HPDE6-E6E7 (cell line): ENCODE data around the gene CFAP298.
A peak's percentile ranks its signal among the peaks of the same experiment; 100 is the strongest.

Experiments used
- DNase-seq: peaks from one replicate; pipeline ENCODE4 v3.0.0; 2011; ENCODE audit warnings: missing footprints; ENCODE audit errors: extremely low spot score

Gene CFAP298

DNA sequence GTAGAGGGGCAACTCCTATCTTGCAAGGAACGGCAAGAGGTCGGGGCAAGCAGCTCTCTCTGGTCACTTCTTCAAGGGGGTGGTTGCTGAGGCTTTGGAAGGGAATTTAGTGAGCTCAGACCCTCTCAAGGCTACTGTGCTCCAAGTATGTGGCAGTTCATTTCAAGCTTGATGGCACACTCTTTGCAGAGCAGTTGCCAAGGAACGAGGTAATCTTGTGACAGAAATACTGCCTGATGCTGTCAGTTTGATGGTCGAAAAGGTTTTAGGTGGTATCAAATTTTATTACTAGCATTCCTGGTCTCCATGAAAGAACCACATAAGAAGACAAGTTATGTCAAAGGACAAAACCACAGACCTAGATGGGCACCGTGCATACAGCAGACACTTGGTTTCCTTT, 13.1 kb downstream of the CFAP298 start:
- no peak for DNase-seq

DNA sequence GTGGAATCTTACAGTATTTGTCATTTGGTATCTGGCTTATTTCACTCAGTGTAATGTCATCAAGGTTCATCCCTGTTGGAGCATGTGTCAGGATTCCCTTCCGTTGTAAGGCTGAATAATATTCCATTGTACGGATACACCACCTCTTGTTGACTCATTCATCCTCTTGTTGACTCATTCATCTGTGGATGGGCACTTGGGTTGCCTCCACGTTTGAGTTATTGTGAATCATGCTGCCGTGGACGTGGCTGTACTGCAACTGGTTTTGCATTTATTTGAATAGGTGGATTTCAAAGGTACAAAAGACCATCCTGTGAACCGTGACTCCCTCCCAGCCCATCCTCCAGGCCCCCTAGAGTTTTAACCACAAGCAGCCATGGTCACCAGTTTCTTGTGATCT, 15.0 kb downstream of the CFAP298 start:
- DNase-seq, result no peak

DNA sequence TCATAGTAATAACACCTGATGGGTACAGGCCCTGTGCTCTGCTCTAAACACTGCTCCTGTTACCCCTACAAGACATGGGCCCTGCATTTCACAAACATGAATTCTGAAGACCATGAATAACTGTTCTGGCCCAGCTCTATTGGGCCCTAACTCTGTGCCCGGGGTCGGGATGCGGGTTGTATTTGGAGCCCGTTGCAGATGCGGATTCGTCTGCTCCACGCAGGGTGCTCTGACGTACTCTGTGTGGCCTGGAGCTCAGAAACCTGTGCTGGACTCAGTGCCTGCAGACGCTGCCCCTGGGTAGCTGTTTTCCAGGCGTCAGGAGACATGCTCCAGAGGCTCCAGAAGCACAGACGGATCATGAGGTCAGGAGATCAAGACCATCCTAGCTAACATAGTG, 16.7 kb downstream of the CFAP298 start:
- DNase-seq, result no peak

DNA sequence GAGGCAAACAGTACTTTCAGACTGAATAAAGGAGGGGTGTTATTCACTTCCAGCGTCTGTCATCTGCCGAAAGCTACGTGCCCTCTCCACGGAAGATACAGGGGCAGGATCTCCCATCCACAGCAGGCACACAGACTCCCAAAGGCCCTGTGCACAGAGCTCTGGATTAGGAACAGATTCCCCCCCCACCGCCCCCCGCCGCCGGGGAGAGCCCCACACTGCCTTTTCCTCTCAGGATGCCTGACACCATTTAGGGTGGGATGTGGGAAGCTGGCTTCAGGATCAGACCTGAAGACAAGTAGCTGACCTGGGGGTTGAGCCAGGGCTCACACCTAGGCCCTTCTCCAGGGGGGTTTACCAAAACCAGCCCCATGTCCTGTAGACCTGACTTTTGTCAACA, 18.5 kb downstream of the CFAP298 start:
- no peak for DNase-seq

DNA sequence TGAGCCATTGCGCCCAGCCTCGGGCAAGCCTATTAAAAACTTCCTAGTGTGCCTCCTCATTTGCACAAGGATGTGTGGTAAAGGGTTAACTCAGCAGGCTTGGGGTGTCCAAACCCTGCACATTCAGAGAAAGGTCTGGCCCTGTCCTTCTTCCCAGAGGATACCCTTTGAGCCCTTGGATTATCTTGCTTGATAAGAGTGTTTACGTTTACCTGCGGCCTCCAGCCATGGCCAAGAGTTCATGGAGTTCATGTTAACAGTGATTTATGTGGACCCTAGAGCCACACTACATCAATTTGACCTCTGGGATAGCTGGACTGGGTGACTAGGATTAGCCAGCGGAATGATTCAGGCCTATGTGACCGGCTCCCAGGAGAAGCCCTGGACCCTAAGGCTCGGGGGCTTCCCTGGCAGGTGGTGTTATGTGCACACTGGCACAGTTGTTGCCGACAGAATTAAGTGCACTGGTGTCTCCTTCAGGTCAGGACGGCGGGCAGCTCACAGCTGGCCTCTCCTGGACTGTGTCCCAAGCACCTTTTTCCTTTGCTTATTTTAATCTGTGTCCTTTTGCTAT, 19.2 kb downstream of the CFAP298 start:
- no peak for DNase-seq

DNA sequence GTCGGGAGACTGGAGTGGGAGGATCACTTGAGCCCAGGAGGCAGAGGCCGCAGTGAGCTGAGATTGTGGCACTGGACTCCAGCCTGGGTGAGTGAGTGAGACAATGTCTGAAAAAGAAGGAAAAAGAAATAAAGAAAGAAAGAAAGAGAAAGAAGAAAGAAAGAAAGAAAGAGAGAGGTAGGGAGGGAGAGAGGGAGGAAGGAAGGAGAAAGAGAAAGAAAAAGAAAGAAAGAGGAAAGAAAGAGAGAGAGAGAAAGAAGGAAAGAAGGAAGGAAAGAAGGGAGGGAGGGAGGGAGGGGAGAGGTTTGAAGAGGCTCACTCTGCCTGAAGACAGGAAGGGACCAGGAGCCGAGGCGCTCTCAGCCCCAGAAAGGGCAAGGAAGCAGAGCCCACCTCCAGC, 22.0 kb downstream of the CFAP298 start:
- DNase-seq, result no peak

DNA sequence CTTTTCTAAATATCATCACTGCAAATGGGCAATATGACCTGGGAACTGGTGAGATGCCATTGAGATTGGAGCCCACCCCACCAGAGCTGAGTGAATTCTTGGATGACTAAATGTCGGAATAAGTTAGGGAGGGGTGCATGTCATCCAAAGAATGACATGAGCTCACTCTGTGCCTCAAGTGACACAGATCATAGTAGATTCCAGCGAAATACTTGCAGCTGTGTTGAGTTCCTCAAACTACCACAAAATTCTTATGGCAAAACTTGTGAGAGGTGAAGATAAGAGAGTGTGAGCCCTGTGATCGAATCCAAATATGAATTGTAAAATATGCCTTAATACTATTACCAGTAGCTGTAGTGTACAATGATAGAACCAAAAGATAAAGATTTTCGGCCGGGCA, 24.5 kb downstream of the CFAP298 start:
- no peak for DNase-seq

DNA sequence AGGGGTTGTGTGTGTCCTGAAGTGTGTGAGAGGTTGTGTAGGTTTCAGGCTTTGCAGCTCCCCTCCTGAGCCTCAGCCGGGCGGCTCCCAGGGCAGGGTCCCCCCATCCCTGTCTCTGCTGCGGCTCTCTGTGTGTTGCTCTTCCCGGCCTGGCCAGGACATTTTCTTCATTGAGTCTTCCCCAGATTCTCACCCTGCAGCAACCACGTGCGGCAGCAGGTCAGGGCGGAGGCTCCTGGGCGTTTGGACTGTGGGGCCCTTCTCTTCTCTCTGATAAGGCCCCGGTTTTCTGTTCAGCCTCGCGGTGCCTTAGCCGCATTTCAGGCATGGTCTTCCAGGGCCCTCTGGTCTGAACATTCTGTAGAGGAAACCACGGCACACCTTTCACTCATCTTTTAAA, 25.1 kb downstream of the CFAP298 start:
- DNase-seq, result no peak

DNA sequence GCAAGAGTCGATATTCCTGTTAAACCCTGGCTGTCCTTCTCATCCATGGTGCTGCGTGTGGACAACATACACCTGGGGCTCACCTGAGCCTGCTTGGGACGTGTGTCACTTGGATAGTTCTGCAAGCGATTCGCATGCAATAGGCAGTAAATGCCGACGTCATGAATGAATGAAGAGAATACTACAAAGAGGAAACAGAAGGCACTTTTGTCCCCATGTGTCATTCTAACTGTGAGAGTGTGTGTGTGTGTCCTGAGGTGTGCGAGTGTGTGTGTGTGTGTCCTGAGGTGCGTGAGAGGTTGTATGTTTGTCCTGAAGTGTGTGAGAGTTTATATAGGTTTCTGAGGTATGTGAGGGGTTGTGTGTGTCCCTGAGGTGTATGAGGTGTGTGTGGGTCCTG, 26.2 kb downstream of the CFAP298 start:
- DNase-seq, result no peak

DNA sequence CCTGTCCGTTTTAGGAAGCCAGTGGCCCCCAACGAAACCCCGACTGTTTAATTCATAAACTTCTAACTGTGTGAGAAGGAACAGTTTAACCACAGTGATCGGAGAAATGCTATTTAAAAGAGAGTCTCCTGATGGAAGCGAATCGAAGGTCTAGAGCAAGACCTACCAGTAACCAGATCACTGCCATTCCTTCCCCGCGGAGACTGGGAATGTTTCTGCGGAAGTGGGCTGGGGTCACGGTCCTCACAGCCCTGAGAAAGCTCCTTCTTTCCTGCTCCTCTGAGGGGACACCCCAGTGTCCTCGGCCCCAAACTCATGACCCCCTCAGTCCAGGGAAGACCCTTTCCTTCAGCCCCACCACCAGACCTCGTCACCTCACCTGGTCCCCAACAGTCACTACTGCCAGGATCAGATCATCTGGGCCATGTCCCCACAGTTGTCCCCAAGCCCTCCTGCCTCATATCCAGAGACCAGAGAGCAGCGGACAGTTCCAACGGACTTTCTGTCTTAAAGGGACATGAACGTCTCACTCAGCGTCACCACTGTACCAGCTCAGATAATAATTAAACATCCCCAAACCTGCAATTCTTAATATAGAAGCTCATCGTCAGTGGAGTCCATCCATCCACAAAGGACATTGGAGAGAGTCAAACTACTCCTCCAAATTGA, 27.0 kb downstream of the CFAP298 start, which contains the start of gene TCP10L:
TSS of gene TCP10L (minus strand) at position 482 of the 669 bp plus-strand sequence. CDS start 1,219 bp downstream, outside the sequence.
- no peak for DNase-seq

DNA sequence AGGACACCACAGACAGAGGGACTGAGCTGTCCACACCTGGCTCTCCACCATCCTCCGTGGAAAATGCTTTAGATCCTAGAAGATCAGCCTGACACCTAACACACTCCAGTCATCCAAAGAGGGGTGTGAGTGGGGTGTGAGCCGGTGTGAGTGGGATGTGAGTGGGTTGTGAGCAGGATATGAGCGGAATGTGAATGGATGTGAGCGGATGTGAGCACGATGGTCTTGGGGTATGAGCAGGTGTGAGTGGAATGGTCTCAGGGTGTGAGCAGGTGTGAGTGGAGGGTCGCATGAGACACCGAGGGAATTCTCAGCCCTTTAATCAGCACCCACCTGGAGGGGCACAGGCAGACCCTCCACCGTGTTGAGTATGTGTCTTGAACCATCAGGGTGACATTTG, 27.7 kb downstream of the CFAP298 start:
- DNase-seq, result no peak

DNA sequence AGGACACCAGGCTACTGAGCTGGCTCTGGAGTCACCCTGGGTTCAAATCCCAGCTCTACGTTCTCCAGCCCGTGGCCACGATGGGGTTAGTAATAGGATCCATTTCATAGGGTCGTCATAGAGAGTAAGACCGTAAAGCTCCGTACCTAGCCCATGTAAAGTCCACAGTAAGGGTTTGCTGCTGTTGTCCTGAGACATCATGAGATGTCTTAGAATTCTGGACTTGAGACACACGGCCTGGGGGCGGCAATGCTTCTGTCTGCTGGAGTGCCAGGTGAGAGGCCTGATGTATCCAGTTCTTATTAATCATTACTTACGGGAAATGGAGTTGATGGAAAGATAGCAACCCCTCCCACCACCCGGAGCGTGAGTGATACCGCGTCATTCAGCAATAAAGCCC, 30.4 kb downstream of the CFAP298 start:
- DNase-seq, result no peak

DNA sequence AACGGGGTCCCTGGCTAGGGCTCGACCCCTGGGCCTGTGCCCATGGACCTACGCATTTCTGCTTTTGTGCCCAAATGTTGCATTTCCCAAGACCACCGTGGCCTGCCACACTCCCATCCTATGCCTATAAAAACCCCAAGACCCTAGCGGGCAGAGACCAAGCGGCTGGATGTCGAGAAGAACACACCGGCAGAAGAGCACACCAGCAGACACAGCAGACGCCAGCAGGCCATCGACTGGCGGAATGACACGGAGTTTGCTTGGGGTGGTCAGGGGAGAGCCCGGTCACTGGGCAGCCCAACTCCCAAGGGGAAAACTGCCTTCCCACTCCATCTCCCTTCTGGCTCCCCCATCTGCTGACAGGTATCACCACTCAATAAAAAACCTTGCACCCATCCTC, 31.2 kb downstream of the CFAP298 start:
- no peak for DNase-seq

DNA sequence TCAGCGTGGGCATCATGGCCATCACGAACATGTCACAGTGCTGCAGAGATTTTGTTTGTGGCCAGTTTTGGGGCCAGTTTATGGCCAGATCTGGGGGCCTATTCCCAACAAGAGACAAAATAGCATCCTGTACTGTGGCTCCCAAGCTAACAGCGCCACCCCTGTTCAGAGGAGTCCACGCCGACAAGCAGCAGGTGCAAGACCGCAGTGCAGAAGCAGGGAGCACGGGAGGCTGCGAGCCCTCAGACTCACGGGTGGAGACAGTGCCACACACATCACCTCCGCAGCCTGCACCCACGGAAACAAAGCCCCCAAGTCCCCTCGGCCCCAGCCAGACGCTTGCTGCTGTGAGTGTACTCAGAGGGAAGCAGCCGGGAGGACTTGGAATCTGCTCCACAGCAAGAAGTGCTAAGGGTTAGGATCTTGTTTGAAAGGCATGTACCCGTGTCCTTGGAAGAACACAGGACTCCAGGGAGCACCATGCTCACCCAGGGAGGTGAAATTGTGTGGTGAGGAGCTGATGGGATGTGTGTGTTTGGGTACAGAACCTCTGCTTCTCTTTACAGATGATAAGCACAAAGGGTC, 34.0 kb downstream of the CFAP298 start:
- no peak for DNase-seq

DNA sequence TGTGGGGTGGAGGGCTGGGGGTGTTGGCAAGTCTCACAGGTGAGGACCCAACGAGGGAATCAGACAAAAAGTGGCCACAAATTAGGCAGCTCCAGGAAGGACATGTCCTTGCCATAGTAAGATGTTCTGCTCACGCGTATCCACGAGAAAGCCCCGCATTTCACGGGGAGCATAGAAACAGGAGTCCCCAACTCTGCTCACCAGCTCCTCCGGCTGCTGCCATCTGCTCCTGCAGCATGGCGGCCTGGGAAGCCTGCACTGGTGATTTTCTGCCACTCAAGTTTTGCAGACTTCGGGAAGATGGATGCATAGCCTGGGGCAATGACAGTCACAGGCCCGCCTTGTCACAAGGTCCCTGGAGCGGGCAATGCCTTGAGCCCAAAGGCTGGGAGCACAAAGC, 36.2 kb downstream of the CFAP298 start:
- no peak for DNase-seq

DNA sequence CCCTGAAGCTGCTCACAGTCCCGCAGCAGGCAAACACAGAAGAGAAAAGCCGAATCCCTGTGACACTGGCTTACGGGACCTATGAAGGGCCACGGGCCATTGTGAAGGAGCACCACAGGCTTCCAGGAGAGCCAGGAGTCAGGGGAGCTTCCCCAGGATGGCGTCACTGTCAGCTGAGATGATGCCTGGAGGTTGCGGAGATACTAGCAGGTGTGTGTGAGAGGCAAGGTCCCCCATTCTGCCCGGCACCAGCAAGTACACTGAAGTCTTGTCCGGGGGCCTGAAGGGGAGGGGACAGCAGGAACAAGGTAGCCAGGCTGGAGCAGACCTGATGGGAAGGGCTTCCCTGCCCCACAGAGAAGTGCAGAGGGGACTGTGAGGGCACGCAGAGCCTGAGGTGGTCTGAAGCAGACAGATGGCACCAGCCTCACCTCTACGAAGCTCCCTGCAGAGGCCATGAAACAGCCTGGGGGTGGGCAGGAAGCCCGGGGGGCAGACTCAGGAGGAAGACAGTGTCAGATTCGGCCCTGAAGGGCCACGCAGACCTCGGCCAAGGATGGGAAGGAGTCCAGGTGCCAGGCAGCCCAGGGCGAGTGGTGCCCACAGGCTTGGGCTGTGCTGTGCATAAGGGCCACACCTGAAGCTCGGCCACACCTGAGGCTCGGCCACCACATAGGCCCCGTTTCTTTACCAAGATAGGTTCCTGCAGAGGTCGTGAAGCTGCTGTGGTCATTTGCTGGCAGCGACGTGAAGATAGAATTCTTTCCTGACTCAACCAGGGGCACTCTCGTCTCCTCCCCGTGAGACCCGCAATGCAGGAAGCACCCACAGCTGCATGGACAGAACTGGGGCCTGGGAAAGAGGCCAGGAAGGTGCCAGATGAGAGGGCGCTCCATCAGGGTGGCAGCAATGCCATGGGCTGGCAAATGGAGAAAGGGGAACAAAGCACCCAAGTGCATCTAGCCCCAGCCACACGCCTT, 36.9 kb downstream of the CFAP298 start:
- DNase-seq, result no peak

DNA sequence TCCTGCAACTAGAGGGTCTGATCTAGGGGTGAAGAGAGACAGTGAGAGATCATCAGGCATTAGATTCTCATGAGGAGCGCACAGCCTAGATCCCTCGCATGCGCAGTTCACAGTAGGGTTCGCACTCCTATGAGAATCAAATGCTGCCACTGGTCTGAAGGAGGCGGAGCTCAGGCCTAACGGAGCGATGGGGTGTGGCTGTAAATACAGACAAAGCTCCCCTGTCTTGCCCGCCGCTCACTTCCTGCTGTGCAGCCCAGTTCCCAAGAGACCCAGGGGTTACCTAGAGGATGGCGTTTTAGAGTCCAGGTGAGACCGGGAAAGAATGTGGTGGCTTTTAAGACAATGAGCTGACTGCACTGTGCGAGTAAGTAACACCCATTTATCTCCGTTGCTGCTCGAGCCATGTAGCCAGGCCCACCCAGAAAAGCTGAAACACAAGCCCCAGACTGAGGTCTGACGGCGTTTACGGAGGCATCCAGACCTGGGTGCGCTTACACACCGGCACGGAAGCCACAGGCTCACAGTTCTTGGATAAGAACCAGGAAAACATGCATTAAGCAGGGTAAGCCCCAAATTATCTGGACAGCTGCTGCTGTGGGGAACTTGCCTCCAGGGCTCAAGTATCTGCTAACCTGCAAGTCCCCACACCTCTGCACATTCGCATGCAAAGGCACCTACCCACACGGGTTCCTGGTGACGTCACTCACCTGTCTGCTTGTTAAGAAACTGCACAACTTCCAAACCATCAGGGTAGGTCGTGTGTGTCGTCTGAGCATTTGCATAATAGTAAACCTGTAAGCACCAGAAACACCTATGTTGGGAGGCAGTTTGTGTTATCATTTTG, 39.4 kb downstream of the CFAP298 start:
- DNase-seq, result no peak

DNA sequence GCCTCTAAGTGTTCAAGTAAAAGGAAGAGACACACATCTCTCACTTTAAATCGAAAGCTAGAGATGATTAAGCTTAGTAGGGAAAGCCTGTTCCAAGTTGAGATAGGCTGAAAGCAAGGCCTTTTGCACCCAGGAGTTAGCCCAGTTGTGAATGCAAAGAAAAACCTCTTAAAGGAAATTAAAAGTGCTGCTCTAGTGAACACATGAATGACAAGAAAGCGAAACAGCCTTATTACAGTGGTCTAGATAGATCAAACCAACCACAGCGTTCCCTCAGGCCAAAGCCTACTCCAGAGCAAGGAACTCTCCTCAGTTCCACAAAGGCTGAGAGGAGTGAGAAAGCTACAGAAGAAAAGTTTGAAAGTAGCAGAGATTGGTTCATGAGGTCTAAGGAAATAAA, 41.7 kb downstream of the CFAP298 start:
- no peak for DNase-seq

DNA sequence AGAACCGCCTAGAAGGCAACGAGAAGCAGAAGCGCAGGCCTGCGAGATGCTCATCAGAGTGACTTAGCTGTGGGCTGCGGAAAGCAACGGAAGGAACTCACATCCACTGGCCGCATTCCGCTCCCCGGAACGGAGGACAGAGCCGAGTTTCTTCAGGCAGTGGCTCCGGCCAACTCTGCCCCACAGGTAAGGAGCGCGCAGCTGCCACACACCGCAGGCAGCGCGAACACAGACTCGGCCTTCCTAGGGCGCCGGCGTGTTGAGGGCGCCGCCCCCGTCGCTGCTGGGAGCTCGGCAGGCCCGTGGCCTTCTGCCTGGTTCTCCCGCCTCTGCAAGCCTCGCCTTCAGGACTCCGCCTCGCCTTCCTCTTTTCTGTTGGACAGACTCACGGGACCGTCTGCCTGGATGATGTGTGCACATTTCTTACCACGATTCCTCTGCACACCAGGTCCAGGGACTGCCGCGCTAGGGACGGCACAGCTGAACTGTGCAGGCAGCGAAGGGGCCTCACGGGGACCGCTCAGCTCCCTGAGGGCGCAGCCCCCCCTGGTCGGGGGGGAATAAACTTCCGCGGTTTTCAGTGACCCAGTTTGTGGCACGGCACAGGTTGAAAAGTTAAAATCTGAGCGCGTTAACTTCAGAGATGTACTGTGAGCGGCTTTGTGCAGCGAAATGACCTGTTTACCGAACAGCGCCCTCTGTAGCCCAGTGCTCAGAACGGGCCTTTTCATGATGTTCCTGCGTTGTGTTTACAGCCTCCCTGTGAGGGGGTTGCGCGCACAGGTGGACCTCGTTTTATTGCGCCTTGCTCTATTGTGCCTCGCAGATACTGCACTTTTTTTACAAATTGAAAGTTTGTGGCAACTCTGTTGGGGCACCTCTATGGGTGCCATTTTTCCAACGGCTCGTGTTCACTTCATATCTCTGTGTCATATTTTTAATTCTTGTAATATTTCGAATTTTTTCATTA, 42.6 kb downstream of the CFAP298 start:
- peak; percentile 52 for DNase-seq

DNA sequence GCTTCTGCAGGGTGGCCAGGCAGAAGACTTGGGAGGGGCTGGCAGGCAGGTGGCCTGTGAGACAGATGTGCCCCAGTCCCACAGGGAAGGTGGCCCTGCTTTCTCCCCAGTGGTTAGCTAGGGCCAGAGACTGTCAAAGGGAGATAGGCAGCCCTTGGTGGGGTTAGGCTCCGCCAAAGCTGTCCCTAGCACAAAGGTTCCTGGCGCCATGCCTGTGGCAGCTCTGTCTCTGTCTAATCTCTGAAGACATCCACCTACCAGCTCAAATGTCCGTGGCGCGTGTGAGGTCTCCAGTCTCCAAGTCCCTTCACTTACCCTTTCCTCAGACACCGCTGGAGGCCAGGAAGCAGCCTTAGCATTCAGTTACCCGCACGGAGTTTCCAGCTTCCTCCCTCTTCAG, 44.6 kb downstream of the CFAP298 start:
- DNase-seq, result no peak
